T-helper 9 cell (primary cell): ENCODE results near the gene TAL1.
"Not testable (repeated sequence)": the region's sequence is repeated elsewhere in the genome, so short reads cannot be mapped to it uniquely, and the experiment has no call there.

Experiments
- DNase-seq: peaks from one replicate; pipeline ENCODE4 v3.0.0-alpha.2; 2020
- total RNA-seq, 2 donors: gene quantifications; one replicate each; lab custom pipeline; 2026; lab: John Stamatoyannopoulos, UW

The TAL1 gene
- 0 reads per million in 2 donors for total RNA-seq

DNA sequence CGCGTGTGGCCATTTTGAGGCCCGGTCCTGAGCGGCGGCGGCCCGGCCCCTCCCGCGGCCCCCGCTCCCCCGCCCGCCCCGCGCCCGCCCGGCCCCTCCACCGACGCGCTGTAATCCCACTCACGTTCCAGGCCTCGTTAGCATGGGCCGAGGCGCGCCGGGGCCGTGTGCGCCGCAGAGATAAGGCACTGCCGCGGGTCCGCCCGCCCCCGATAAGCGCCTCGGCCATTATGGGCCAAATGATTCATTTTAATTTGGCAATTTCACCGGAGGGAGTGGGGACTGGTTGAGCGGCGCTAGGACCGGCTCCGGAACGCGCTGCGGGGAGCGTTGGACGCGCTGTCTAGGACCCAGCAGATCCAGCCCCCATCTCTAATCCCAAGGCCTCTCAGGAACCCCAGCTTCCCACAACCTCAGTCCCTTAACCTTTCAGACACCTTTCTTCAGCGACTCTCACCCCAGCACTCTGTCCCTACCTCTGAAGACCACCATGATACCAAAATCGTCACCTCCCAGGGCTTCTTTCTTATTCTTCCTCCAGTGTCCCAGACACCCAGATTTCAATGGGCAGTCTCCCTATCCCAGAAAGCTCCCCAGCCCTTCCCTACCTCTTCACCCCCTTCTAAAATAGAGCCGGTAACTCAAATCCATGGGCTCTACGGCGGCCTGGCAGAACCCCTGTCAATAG lies at the start of gene TAL1:
Gene TAL1, minus strand, starts transcription at position 39 of the 688 bp plus-strand sequence. CDS start 6,337 bp downstream, outside the sequence.
- no peak for DNase-seq

DNA sequence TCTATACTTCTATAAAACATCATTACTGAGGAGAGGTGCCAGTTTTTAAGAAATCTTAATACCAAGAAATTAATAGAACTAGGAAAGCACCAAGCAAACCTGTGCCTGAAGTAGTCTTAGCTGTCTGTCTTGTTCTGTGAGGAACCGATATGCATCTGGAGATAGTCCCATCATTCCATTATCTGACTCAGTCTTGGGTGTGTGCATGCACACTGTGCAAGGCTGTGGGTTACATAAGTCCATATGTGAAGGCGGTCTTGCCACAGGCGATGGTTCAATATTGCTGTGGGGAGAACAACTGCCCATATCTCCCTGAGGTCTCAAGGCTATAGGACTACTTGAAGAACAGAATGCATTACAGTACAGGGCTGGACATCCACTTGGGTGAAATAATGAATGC lies 48.1 kb upstream of the TAL1 start:
- DNase-seq: no peak

DNA sequence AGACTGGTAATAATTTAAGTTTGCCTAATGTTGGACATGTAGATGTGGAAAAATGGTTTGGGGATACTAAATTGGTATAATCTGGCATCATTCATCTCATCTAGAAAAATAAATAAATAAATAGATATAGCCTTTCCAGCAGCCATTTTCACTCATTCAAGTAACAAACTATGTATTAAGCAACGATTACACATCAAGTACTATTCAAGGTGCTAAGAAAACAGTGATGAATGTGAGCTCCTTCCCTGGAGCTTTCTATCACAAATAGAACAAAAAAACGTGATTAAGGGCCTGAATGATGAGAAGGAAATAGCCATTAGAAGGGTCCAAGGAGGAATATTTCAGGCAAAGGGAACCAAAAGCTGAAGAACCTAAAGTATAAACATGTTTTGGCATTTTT lies 44.8 kb upstream of the TAL1 start:
- no peak for DNase-seq

DNA sequence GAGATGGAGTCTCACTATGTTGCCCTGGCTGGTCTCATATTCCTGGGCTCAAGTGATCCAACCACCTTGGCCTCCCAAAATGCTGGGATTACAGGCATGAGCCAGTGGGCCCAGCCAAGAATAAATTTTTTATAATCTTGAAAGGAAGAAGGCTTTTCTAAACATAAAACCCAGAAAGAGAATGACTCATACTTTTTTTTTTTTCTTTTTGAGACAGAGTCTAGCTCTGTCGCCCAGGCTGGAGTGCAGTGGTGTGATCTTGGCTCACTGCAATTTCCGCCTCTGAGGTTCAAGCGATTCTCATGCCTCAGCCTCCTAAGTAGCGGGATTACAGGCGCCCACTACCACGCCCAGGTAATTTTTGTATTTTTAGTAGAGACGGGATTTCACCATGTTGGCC lies 43.8 kb upstream of the TAL1 start:
- not testable (repeated sequence) for DNase-seq

DNA sequence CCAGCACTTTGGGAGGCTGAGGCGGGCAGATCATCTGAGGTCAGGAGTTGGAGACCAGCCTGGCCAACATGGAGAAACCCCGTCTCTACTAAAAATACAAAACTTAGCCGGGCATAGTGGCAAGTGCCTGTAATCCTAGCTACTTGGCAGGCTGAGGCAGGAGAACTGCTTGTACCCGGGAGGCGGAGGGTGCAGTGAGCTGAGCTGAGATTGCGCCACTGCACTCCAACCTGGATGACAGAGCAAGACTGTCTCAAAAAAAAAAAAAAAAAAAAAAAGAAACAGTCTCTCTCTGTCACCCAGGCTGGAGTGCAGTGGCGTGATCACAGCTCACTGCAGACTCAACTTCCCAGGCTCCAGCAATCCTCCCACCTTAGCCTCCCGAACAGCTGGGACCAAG lies 33.5 kb upstream of the TAL1 start:
- not testable (repeated sequence) for DNase-seq

DNA sequence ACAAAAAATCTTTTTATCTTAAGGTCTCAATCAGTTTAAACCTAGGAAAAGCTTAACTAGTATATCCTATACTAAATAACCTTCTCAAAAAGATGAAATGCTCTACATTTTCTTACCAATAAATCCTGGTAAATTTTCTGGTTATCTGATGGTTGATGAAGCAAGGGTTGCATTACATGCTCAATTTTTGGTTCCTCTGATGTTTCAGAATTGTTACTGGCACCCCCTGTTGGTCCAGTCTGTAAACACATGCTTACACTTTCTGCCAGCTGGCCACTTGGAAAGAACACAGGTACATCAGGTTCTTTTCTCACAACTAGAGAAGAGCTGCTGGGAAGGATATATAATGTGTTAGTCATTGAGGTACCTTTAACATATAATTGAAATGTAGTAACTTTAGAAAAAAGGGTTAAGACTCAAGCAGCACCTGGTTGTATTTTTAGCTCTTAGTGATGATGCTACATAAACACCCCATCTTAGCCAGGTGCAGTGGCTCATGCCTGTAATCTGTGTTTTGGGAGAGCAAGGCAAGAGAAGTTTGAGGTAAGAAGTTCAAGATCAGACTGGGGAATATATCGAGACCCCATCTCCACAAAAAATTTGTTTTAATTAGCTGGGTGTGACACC lies 30.9 kb upstream of the TAL1 start:
- peak; percentile 2 for DNase-seq

DNA sequence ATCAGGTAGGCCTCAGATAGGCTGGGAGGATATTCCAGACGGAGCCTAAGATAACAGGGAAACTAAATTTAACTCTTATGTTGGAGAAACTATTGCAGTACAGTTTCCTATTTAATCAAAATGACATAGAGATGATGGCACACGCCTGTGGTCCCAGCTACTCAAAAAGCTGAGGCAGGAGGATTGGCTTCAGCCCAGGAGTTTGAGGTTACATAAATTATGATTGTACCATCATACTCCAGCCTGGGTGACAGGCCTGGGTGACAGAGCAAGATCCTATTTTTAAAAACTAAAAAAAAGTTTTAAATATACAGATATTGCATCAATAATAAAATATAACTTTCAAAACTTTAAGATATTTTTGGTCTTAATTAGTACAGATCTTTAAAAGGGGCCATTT lies 25.2 kb upstream of the TAL1 start:
- no peak for DNase-seq

DNA sequence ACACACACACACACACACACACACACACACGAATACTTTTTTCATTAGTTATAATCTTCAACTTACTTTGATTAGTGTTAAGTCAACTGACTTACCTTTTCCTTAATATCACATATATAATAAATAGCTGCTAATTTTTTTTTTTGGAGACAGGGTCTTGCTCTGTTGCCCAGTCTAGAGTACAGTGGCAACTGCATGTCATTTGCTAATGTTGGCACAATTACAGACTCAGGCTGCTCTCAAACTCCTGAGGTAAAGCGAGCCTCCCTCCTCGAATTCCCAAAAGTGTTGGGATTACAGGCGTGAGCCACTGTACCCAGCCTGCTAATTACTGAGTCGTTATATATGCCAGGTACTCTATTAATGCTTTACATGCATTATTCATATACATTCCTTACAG lies 20.8 kb upstream of the TAL1 start:
- DNase-seq: no peak

DNA sequence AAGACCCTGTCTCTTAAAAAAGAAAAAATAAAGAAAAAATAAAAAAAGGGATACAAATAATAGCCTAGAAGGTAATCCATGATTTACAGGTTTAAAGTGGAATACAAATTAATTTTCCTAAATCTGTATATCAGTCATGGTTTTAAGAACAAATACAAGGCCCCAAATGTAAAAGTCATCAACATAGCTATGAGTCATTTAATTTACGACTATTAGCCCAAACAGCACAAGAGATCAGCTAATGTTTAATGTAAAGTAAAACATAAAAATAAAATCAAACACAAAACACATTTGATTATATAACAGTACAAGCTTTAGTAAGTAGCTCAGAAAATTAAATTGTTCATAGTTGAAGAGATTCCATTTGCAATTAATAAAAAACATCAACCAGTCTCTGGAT lies 20.3 kb upstream of the TAL1 start:
- no peak for DNase-seq

DNA sequence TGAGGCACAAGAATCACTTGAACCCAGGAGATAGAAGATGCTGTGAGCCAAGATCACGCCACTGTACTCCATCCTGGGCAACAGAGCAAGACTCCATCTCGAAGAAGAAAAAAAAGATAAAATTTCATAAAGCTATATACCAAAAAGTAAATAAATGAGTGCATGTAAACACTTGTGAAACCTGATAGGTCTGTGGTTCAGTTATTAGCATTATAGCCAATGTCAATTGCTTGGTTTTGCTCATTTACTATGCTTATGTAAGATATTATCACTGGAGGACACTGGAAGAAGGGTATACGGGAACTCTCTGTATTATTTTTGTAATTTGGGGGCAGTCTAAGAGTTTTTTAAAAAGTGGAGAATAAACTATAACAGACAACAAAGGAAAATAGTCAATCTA lies 17.7 kb upstream of the TAL1 start:
- no peak for DNase-seq

DNA sequence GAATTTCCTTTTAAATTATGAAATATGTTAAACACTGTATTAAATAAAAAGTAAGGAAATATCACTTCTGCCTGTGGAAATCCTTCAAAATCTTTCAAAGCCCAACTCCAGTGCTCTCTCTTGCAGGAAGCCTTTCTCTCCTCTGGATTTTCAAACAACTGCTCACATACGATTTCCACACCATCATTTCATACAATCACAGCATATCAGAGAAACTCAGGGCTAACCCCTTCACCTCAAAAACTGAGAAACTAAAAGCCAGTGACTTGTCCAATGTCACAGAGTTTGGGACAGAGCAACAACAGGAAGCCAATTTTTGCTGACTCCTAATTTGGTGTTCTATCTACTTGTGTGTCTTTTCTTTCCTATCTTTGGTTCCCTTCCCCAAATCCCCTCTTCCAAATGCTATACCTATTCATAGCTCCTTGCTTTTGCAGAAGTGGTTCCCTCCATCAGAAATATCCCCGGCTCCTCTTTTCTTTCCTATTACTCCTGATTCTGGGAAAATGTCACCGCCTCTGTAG lies 12.4 kb upstream of the TAL1 start:
- no peak for DNase-seq

DNA sequence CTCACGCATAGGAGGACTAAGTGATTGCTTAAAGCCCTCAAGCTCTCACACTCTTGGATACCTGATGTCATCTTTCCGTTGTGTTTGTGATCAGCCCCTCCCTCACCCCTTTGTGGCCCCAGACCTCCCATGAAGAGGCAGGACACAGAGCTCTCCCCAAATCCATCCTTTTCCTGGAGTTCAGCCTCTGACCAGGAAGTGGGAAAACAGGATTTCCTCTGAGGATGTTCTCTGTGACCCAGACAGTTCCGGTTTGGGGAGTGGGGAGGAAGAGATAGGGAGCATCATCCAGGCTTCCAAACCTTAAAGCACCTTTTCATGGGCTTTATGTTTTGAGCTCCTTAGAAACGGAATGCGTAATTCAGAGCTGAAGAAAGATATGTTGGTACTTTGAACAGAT lies 11.9 kb upstream of the TAL1 start:
- DNase-seq: no peak

DNA sequence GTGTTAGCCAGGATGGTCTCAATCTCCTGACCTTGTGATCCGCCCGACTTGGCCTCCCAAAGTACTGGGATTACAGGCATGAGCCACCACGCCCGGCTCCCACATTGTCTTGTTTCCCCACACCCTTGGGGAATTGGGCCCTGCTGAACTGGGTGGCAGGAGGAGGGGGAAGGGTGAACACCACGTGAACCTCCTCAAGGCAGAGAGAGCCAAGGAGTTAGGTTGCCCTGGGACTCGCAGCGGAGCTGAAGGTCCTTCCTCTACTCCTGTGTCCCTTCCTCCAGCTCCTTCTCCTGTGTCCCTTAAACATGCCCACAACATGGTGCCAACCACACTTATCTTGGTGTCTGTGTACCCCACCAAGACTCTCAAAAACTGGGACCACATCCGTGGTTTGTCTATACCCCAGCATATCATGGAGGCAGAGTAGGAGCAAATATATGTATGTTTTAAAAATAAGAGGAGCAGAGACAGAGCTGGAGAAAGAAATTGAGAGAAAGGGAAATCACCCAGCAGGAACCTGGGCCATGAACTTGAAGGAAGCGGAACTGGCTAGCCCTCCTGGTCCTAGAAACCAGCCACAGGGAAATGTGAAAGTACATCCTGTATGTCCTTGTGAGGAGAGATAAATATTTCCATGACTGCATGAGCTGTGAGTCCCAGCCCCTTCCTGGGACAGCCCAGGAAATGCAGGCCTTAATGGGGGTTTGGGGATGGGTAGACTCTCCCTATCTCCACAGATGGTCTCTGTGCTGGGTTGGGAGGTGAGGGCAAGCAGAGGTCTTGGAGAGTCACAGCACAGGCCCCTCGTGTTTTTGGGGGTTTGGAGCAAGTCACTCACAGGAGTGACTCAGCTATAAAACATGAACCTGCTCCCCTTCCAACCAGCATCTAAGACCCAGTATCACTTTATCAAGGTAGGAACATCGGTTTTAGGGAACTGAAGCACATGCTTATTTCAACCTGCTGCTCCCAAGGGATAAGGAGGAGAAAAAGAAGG lies 9.4 kb upstream of the TAL1 start:
- no peak for DNase-seq

DNA sequence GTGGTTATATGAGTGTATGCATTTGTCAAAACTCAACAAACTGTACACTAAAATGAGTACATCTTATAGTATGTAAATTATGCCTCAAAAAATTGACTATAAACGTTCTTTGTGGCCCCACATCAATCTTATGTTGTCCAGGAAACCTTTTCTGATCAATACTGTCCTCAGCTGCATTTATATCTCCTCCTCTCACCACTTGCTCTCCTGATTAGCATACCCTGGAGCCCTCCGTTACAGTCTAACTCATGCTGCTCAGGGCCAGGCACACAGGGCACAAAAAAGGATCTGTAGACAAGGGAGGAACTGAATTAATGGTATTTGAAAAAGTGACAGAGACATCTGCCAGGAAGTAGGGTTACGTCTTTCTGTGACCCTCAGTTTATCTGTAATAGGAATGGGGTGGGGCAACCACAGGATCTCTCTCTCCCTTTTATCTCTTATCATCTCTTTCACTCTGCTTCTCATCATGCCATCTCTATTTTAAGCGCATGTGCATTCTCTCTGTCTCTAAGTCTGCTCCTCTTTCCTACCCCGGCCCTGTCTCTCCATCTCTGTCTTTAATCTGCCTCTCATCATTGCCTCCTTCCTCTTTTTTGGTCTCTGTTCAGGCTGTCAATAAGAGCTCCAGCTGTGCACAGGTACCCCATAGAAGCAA lies 7.0 kb upstream of the TAL1 start:
- DNase-seq: no peak

DNA sequence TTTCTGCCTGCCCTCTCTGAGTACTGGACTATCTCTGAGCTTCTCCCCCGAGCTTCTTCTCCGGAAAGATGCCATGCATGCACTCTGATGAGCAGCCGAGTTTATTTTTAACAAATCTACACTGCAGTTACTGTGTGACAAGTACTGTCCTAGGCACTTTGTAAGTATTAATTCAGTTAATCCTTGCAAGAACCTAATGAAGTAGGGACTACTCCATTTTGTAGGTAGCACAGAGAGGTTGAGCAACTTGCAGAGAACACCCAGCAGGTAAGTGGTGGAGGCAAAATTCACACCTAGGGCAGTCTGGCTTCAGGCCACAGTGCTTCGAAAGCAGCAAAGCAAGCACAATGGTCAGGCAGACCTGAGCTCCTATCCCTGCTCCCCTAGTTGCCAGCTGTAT lies 3.8 kb upstream of the TAL1 start:
- no peak for DNase-seq

DNA sequence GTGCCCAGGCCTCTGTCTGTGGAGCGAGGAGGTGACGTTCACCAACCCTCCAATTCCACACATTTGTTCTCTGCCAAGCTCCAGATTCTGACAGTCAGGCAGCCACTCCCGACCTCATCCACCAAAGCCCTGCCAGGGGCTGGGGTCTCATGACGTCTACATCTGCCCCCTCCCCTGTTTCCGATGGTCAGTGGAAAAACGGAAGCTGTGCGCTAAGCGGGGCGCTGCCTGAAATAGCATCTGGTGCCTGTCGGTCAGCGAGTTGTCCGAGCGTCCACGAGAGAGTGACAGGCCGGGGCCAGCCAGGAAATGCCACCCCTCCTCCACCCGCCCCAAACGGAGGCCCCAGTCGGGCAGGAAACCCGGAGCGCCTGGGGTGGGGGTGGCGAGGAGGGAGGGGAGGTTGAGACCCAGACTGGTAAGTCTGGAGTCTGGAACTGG lies 3.2 kb upstream of the TAL1 start:
- no peak for DNase-seq

DNA sequence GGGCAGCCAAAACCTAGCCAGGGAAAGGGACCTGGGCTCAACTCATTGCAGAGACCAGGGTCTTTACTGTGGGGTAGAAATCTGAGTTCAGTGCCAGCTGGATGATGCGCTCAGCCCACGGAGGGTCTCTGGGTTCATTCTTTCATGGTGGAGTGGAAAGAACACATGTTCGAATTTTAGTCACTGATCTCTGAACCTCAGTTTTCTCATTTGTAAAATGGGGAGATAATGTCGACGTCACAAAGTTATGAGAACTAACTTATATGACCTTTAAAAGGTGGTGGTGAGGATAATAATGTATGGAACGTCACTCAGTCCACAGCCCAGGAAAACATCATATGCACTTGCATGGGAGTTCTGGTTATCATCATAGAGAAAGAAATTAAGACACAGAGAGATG lies 1.2 kb upstream of the TAL1 start:
- no peak for DNase-seq

DNA sequence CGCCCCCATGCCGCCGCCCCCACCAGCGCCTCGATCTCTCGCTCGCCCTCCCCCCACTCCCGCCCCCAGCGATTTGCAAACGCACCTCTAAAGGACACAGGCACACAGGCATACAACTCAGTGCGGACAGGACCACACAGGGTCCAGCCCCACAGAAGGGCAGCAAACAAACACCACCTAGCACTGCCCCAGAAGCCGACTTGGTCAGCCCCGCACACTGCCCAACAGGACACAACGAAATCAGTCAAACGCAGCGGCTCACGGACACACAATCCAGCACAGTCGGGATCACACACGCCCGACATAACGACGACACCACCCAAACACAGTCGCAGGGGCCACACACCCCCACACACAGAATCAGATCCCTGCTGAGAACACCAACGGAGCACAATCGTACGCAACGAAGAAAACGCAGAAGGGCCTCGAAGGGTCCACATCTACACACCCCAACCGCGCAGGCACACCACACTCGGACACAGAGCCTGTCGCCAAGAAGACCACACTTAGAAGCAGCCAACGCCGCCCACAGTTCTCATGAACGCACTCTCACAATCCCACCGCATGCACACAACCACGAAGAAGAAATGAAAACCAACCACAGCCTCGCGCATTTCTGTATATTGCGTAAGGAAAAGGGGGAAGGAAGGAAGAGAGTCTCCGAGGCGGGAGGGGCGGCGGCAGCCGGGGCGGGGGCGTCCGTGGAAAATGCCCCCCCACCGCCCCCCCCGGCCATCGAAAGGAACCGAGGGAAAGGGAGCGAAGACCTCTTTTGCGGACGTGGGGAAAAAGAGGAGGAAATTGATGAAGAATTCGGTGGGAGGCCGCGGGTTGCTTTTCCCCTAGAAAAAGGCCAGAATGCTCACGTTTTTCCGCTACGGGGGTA lies 481 bp downstream of the TAL1 start:
- DNase-seq: no peak

DNA sequence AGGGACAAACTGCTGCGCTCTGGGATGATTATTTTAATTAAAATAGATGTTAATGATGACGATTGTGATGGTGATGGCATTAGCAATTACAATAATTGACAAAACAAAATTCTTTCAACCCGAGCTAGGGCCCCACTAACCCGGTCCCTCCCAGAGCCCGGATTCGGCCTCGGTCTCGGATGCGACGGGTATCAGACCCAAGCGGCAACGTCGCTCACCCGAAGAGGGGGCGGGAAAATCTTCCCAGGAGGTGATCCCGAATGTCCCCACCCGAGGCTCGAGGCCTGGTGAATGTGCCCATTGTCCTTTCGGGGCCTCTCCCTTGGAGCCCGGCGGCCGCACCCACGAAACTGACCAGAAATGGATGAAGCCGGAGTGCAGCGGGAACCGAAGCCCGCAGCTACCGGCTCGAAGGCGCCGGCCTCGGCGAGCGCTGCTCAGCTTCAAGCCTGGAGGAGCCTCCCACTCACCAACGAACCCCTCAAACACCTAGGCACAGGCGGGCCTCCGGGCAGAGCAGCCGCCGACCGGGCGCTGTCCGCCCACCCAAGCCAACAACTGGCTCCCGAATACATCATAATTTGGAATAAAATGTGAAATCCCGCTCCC lies 1.2 kb downstream of the TAL1 start:
- DNase-seq: no peak

DNA sequence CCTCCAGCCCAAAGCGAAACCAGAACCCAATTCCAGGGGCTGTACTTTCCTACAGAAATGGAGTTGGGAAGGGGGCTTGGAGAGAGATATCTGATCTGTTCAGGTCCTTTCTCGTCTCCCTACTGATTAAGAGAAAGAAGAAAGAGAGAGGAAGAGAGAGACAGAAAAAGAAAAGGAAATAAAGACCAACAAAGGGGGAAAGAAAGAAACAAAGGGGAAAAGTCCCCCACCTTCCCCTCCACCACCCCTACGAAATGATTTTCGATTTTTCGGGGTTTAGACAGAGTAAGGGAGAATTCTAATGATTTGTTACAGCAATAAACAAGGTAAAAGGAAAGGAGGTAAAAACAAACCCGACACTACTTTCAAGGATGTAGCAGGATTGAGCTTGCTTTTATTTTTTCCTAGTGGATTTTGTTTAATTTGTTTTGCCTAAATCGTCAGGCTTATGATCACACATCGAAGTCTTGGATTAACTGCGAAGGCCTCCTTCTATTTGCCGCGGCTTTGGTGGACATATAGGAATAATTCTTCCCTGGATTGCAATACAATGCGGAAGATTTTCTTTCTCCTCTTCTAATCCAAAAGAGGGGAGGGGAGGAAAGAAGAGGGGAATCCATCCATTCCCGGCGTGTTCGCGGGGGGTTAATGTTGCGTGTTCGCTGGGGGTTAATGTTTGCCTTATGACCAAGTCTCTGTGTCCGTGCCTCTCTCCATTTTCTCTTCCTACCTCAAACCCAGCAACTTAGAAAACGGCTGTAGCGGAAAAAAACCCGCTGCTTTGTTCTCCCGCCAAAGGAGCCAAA lies 1.9 kb downstream of the TAL1 start:
- DNase-seq: no peak
